HG03442 (cell line): Measurements from ENCODE around the gene FILIP1L.

Source experiments
- ATAC-seq: cut with Tn5 transposase; IDR thresholded peaks from one replicate; pipeline ENCODE4 v1.9.1; 2021; ENCODE audit warnings: mild to moderate bottlenecking, moderate library complexity; ENCODE audit not compliant: unreplicated experiment

Gene FILIP1L

GRCh38 chr3:100045696-100046095, 68.6 kb downstream of the FILIP1L start:
- ATAC-seq: no peak

- peak; percentile 73 for ATAC-seq
These were observed 69.9 kb downstream of the FILIP1L start for GRCh38 chr3:100044369-100044768.

GRCh38 chr3:100043271-100043670, 71.0 kb downstream of the FILIP1L start:
- no peak for ATAC-seq

- no peak for ATAC-seq
These were observed 71.9 kb downstream of the FILIP1L start for GRCh38 chr3:100042166-100042981.

- no peak for ATAC-seq
These were observed 73.0 kb downstream of the FILIP1L start for GRCh38 chr3:100041328-100041749.

GRCh38 chr3:100040451-100041225, 73.7 kb downstream of the FILIP1L start:
- no peak for ATAC-seq

GRCh38 chr3:100039075-100039474, 75.2 kb downstream of the FILIP1L start:
- no peak for ATAC-seq

GRCh38 chr3:100033903-100034471, 80.3 kb downstream of the FILIP1L start:
- ATAC-seq: no peak

GRCh38 chr3:100033184-100033583, 81.1 kb downstream of the FILIP1L start:
- no peak for ATAC-seq

- no peak for ATAC-seq
These were observed 82.1 kb downstream of the FILIP1L start for GRCh38 chr3:100032243-100032642.

GRCh38 chr3:100030914-100031425, 83.3 kb downstream of the FILIP1L start:
- ATAC-seq: no peak

- peak; percentile 53 for ATAC-seq
These were observed 84.0 kb downstream of the FILIP1L start for GRCh38 chr3:100030346-100030745.

- ATAC-seq: no peak
These were observed 84.6 kb downstream of the FILIP1L start for GRCh38 chr3:100029689-100030088.

- ATAC-seq: no peak
These were observed 85.2 kb downstream of the FILIP1L start for GRCh38 chr3:100029052-100029451.

GRCh38 chr3:100027321-100027720, 87.0 kb downstream of the FILIP1L start:
- ATAC-seq: no peak

GRCh38 chr3:100024520-100025303, 89.6 kb downstream of the FILIP1L start:
- ATAC-seq: no peak

- ATAC-seq: no peak
These were observed 90.7 kb downstream of the FILIP1L start for GRCh38 chr3:100023595-100023994.

GRCh38 chr3:100023150-100023549, 91.2 kb downstream of the FILIP1L start:
- no peak for ATAC-seq

GRCh38 chr3:100022506-100022905, 91.8 kb downstream of the FILIP1L start:
- no peak for ATAC-seq

- no peak for ATAC-seq
These were observed 93.2 kb downstream of the FILIP1L start for GRCh38 chr3:100020876-100021644.
